Measurements from ENCODE around the gene MICAL2. TPM values are rescaled to one million over a fixed set of nuclear protein-coding genes. Genes with fewer than 3 reads are reported as not detected.

Gene MICAL2
- total RNA-seq, 2 donors from 2014 or later = 194 TPM

DNA sequence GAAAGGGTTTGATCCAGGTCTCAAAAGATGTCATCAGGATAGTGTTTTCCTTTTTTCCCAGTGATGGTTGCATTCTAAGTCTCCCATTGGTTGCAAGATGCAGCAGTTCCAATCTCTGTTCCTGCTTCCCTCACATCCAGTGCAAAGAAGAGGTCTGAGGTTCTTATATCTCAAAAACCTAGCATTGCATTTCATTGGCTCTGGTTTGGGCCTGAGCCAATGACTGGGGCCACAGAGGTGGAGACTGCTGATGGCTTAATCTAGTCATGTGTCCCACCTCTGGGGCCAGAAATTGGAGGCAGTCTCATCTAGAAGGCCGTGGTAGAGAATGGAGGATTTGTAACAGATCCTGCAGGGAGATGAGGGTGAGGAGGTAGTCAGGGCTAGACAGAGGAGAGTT is 13.2 kb upstream of the MICAL2 start:
- DNase-seq = no peak
- Histone ChIP-seq H3K9me3 (no peaks in the 10 kb centered on the region), H3K4me1 (no peaks in the 10 kb centered on the region), H3K9ac (ENCODE audit: low read depth in 2 of 2, low read length in 2 of 2) (no peak overlapping the region), H3K36me3 (no peaks in the 10 kb centered on the region), H3K27me3 (no peaks in the 10 kb centered on the region), H3K27ac (no peak overlapping the region), H3K4me3 (no peak overlapping the region)
- TF ChIP-seq, protein P1, sequence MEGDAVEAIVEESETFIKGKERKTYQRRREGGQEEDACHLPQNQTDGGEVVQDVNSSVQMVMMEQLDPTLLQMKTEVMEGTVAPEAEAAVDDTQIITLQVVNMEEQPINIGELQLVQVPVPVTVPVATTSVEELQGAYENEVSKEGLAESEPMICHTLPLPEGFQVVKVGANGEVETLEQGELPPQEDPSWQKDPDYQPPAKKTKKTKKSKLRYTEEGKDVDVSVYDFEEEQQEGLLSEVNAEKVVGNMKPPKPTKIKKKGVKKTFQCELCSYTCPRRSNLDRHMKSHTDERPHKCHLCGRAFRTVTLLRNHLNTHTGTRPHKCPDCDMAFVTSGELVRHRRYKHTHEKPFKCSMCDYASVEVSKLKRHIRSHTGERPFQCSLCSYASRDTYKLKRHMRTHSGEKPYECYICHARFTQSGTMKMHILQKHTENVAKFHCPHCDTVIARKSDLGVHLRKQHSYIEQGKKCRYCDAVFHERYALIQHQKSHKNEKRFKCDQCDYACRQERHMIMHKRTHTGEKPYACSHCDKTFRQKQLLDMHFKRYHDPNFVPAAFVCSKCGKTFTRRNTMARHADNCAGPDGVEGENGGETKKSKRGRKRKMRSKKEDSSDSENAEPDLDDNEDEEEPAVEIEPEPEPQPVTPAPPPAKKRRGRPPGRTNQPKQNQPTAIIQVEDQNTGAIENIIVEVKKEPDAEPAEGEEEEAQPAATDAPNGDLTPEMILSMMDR (IDR thresholded peaks at IDR 0.05) = no peak
- intact Hi-C loops (cut with DNase I) = no loop called here

DNA sequence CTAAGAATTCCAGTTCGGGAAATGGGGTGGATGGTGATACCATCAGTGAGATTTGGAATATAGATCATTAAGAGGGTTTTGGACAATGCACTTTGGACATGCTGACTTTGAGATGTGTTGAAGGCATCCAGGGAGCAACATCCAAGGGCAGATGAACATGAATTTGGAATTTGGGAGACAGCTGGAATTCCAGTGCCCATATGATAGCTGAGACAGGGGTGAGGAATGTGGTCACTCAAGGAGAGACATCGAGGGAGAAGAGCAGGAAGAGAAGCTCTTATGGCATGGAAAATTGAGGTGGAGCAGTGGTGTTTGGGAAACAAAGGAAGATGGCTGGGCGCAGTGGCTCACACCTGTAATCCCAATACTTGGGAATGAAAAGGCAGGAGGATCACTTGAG is 11.8 kb upstream of the MICAL2 start:
- Histone ChIP-seq H3K4me1 (no peaks in the 10 kb centered on the region), H3K36me3 (no peaks in the 10 kb centered on the region), H3K9ac (ENCODE audit: low read depth in 2 of 2, low read length in 2 of 2) (no peak overlapping the region), H3K27me3 (no peaks in the 10 kb centered on the region), H3K27ac (no peak overlapping the region), H3K9me3 (no peaks in the 10 kb centered on the region), H3K4me3 (no peak overlapping the region)
- intact Hi-C loops (cut with DNase I) = no loop called here
- DNase-seq = no peak
- TF ChIP-seq, protein P1 (IDR thresholded peaks at IDR 0.05) = no peak

DNA sequence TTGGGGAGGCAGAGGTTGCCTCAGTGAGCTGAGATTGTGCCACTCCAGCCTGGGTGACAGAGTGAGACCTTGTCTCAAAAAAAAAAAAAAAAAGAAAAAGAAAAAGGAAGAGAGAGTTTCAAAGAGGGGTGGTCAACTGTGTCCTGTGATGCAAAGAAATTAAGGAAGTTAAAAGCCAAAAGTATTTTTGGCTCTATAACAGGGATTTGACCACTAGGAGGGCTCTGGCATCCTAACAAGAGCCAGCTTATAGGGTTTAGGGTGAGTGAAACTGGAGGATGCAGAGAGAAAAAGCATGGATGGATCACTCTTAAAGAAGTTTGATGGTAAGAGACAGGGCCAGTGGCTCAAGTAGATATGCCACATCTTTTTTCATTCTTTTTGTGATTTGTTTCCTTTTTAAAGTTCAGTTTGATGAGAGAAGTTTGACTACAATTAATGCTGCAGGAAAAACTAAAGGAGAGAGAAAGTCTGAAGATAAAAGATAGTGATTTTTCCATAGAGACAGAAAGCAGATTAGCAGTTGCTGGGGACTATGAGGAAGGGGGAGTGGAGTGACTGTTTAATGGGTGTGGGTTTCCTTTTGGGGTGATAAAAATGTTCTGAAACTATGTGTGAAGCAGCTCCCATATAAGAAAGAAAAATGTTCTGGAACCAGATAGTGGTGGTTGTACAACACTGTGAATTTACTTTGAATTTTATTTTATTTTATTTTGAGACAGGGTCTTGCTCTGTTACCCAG is 11.1 kb upstream of the MICAL2 start:
- Histone ChIP-seq H3K36me3 (no peaks in the 10 kb centered on the region), H3K9ac (ENCODE audit: low read depth in 2 of 2, low read length in 2 of 2) (no peak overlapping the region), H3K4me1 (no peaks in the 10 kb centered on the region), H3K9me3 (no peaks in the 10 kb centered on the region), H3K27me3 (no peaks in the 10 kb centered on the region), H3K4me3 (no peak overlapping the region), H3K27ac (peak overlapping the region; percentile 71)
- intact Hi-C loops (cut with DNase I) = no loop called here
- no peak for DNase-seq
- TF ChIP-seq, protein P1 (IDR thresholded peaks at IDR 0.05) = no peak

DNA sequence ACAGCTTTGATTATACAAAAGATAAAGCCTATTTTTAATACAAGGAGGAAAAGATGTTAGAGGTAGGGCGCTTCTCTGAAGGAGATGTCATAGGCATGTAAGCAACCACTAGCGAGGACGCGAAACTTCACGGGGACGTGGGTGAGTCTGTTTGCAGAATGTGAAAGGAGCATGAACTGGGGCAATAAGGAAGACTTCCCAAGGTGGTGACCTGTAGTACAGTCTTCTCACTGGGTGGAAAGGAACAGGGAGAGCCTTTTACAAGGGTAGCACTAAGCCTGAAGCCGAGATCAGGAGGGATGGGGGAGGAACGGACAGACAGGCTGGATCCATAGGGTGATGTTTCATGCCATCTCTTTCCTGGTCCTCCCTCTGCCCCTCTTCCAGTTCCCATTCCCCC is 10.0 kb upstream of the MICAL2 start:
- TF ChIP-seq, protein P1 (IDR thresholded peaks at IDR 0.05) = no peak
- H3K27me3 ChIP-seq = no peaks in the 10 kb centered on the region
- no peaks in the 10 kb centered on the region for H3K36me3 ChIP-seq
- intact Hi-C loops (cut with DNase I) = no loop called here
- H3K9me3 ChIP-seq = no peaks in the 10 kb centered on the region
- peak overlapping the region; percentile 33 to 69 for H3K9ac ChIP-seq (ENCODE audit: low read depth in 2 of 2, low read length in 2 of 2)
- H3K4me1 ChIP-seq = no peaks in the 10 kb centered on the region
- peak overlapping the region; percentile 71 for H3K27ac ChIP-seq
- H3K4me3 ChIP-seq = no peak overlapping the region
- DNase-seq = peak; percentile 77

DNA sequence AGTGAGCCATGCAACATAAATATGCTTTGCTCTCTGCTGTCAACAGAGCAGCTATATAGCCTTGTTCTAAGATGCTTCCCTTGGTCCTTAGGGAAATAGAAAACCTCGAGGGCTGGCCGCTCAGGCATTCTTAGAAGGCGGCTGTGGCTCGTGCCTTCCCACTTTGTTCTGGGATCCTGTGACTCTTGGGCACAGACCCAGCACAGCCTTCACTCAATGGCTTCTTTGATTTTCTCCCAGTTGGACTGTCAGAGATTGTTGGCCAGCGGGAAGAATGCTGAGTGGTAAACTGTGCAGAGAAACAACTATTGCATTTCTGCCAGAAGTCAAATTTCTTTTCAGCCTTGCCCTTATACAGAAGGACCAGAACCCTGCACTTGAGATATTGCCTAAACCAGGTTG is 9.5 kb upstream of the MICAL2 start:
- Histone ChIP-seq H3K4me3 (no peak overlapping the region), H3K27me3 (no peaks in the 10 kb centered on the region), H3K4me1 (no peaks in the 10 kb centered on the region), H3K27ac (peak overlapping the region; percentile 71), H3K36me3 (no peaks in the 10 kb centered on the region), H3K9me3 (no peaks in the 10 kb centered on the region), H3K9ac (ENCODE audit: low read depth in 2 of 2, low read length in 2 of 2) (peak overlapping the region; percentile 33 to 69)
- TF ChIP-seq, protein P1 (IDR thresholded peaks at IDR 0.05) = no peak
- intact Hi-C loops (cut with DNase I) = no loop called here
- DNase-seq = no peak
